ENCODE measurements around the gene NDUFB11. TPM values are rescaled to one million over a fixed set of nuclear protein-coding genes. Genes with fewer than 3 reads are reported as not detected.

Gene NDUFB11
- total RNA-seq, 1 experiment from 2014 or later, result 78.9 TPM

- Histone ChIP-seq H3K36me3 (ENCODE audit: control insufficient read depth in 1 of 2, insufficient read depth in 2 of 2, low read length in 2 of 2) (no peaks in the 10 kb centered on the region), H3K4me3 (replicated peaks in 1 of 2; ENCODE audit: low read depth in 1 of 2, low read length in 2 of 2) (no peak overlapping the region), H3K79me2 (ENCODE audit: insufficient read depth, low read length) (no peaks in the 10 kb centered on the region), H3K27ac (ENCODE audit: low read depth, low read length) (no peak overlapping the region), H3K9me2 (ENCODE audit: insufficient read depth) (no peaks in the 10 kb centered on the region), H3K4me2 (ENCODE audit: low read length) (no peak overlapping the region), H3K9me3 (ENCODE audit: control insufficient read depth in 1 of 2, insufficient read depth in 1 of 2, low read depth in 1 of 2, low read length in 2 of 2) (no peaks in the 10 kb centered on the region), H3K27me3 (ENCODE audit: insufficient read depth, low read length) (no peaks in the 10 kb centered on the region), H2AFZ (ENCODE audit: low read depth, low read length, poor library complexity, severe bottlenecking) (no peak overlapping the region), H4K20me1 (ENCODE audit: insufficient read depth) (no peaks in the 10 kb centered on the region), H3K4me1 (ENCODE audit: control insufficient read depth in 1 of 2, insufficient read depth in 2 of 2, low read length in 2 of 2) (no peaks in the 10 kb centered on the region), H3K9ac (ENCODE audit: low read length) (no peak overlapping the region)
- DNase-seq (ENCODE audit: low read depth, low spot score), result no peak
- CTCF ChIA-PET, result no interaction called here
- no TSS peak for BruUV-seq (replicated peaks)
- intact Hi-C loops (cut with micrococcal nuclease), result no loop called here
- RAD21 ChIA-PET (ENCODE audit: low non-redundant PET in 1 of 2, low total read pairs in 2 of 2, uncharacterized antibody in 2 of 2, unreplicated experiment in 2 of 2), result no interaction called here
- POLR2A ChIA-PET, result no interaction called here
- no peak for ATAC-seq
- TF ChIP-seq SIN3A (IDR thresholded peaks at IDR 0.05; ENCODE audit: low read depth) (no peak), ZNF274 (IDR thresholded peaks at IDR 0.05; ENCODE audit: low read depth, low read length) (no peak)
Measured at GRCh38 chrX:47101206-47101605, 43.3 kb downstream of the NDUFB11 start.

DNA sequence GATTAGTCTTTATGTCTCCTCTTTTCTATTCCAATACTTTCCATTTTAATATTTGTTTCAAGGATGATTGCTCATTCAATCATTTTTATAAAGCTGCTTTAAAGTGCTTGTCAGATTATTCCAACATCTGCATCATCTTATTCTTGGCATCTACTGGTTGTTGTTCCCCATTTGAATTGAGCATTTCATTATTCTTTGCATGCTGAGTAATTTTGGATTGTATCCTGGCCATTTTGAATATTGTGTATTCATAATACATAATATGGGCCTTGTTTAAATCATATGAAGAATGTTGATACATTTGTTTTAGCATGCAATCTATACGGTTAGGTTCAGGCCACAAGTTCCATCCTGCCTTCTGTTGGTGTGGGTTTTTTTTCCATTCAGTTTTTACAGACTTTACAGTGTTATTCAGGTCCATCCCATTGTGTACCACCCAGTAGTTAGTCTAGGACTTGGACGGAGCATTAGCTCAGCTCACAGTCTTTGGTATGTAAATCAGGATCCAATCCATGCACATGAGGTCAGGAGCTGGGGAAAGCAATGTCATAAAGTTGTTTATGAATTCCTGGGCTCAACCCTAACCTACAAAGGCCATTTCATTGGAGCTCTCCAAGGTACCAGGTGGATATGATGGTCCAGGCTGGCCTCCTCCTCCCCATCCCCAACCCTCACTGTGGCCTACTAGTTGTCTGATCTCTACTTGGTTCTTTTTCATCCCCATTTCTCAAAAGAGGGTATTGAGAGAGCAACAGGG lies 46.0 kb downstream of the NDUFB11 start:
- POLR2A ChIA-PET, result no interaction called here
- Histone ChIP-seq H3K36me3 (ENCODE audit: control insufficient read depth in 1 of 2, insufficient read depth in 2 of 2, low read length in 2 of 2) (no peaks in the 10 kb centered on the region), H3K27me3 (ENCODE audit: insufficient read depth, low read length) (no peaks in the 10 kb centered on the region), H3K27ac (ENCODE audit: low read depth, low read length) (no peak overlapping the region), H3K79me2 (ENCODE audit: insufficient read depth, low read length) (no peaks in the 10 kb centered on the region), H3K4me2 (ENCODE audit: low read length) (no peak overlapping the region), H3K4me3 (replicated peaks in 1 of 2; ENCODE audit: low read depth in 1 of 2, low read length in 2 of 2) (no peak overlapping the region), H2AFZ (ENCODE audit: low read depth, low read length, poor library complexity, severe bottlenecking) (no peak overlapping the region), H3K4me1 (ENCODE audit: control insufficient read depth in 1 of 2, insufficient read depth in 2 of 2, low read length in 2 of 2) (no peaks in the 10 kb centered on the region), H3K9me3 (ENCODE audit: control insufficient read depth in 1 of 2, insufficient read depth in 1 of 2, low read depth in 1 of 2, low read length in 2 of 2) (no peaks in the 10 kb centered on the region), H3K9me2 (ENCODE audit: insufficient read depth) (no peaks in the 10 kb centered on the region), H4K20me1 (ENCODE audit: insufficient read depth) (no peaks in the 10 kb centered on the region), H3K9ac (ENCODE audit: low read length) (no peak overlapping the region)
- CTCF ChIA-PET, result no interaction called here
- BruUV-seq (replicated peaks), result no TSS peak
- RAD21 ChIA-PET (ENCODE audit: low non-redundant PET in 1 of 2, low total read pairs in 2 of 2, uncharacterized antibody in 2 of 2, unreplicated experiment in 2 of 2), result no interaction called here
- ATAC-seq (no peak), DNase-seq (ENCODE audit: low read depth, low spot score) (no peak)
- intact Hi-C loops (cut with micrococcal nuclease), result loop anchor here (10.0 kb wide), 2 partner anchors 344 to 454 kb away; partner anchors contain the start of gene SLC9A7
- no peak for TF ChIP-seq FOSL1 (IDR thresholded peaks at IDR 0.05; ENCODE audit: low read depth)
- peak; percentile 34 for TF ChIP-seq REST (IDR thresholded peaks at IDR 0.05; ENCODE audit: low read depth)
